Neural cell (in vitro differentiated cells): Measurements from ENCODE around the gene DECR2. TPM values are rescaled to one million over a fixed set of nuclear protein-coding genes. Genes with fewer than 3 reads are reported as not detected.

ENCODE experiments used
- H2AFZ ChIP-seq: fragments of 200-600, 300-800 bp; sonication (generic), shearing (Covaris generic); 2 replicates; pipeline ENCODE4 v1.6.0; 2014; ENCODE audit warnings: low read depth, mild to moderate bottlenecking, antibody characterized with exemption, low read length, moderate library complexity
- H3F3A ChIP-seq: fragments of 200-600 bp; shearing (Covaris generic); 2 replicates; pipeline ENCODE4 v1.6.1; 2016; ENCODE audit warnings: mild to moderate bottlenecking, moderate library complexity, mixed read lengths, antibody characterized with exemption, low read length; ENCODE audit not compliant: insufficient read depth, poor library complexity, severe bottlenecking
- H3K27ac ChIP-seq: fragments of 200-600, 300-800 bp; sonication (generic), shearing (Covaris generic); 2 replicates; pipeline ENCODE4 v1.5.1; 2014; ENCODE audit warnings: mild to moderate bottlenecking, low read length, moderate library complexity
- H3K27me3 ChIP-seq: fragments of 300-800, 200-600 bp; sonication (generic), shearing (Covaris generic); 2 replicates; pipeline ENCODE4 v1.6.0; 2014; ENCODE audit warnings: mild to moderate bottlenecking, low read depth, low read length, moderate library complexity; ENCODE audit not compliant: insufficient read depth
- H3K36me3 ChIP-seq: fragments of 300-800, 200-600 bp; sonication (generic), shearing (Covaris generic); 2 replicates; pipeline ENCODE4 v1.5.1; 2014; ENCODE audit warnings: mild to moderate bottlenecking, antibody characterized with exemption, low read length, moderate library complexity; ENCODE audit not compliant: insufficient read depth
- H3K4me2 ChIP-seq: fragments of 300-800, 200-600 bp; sonication (generic), shearing (Covaris generic); 2 replicates; pipeline ENCODE4 v1.6.0; 2014; ENCODE audit warnings: mild to moderate bottlenecking, low read length
- H3K4me3 ChIP-seq: fragments of 300-800, 200-600 bp; sonication (generic), shearing (Covaris generic); 2 replicates; pipeline ENCODE4 v1.5.1; 2014; ENCODE audit warnings: mild to moderate bottlenecking, low read length, moderate library complexity
- H3K79me2 ChIP-seq: fragments of 200-600 bp; shearing (Covaris generic); replicated peaks from 2 replicates; pipeline ENCODE4 v1.6.0; 2014; ENCODE audit warnings: mild to moderate bottlenecking, low read length, moderate library complexity; ENCODE audit not compliant: insufficient read depth
- H3K9ac ChIP-seq: fragments of 300-800, 200-600 bp; sonication (generic), shearing (Covaris generic); 2 replicates; pipeline ENCODE4 v1.6.1; 2016; ENCODE audit warnings: mild to moderate bottlenecking, low read length, mixed read lengths
- H3K9me2 ChIP-seq: fragments of 200-600 bp; shearing (Covaris generic); 2 replicates; pipeline ENCODE4 v1.6.1; 2016; ENCODE audit warnings: mild to moderate bottlenecking, low read length, mixed read lengths; ENCODE audit not compliant: insufficient read depth
- H3K9me3 ChIP-seq: fragments of 200-600, 300-800 bp; sonication (generic), shearing (Covaris generic); 2 replicates; pipeline ENCODE4 v1.6.1; 2016; ENCODE audit warnings: mild to moderate bottlenecking, mixed run types, low read length, moderate library complexity, mixed read lengths
- H4K20me1 ChIP-seq: fragments of 200-600 bp; shearing (Covaris generic); 2 replicates; pipeline ENCODE4 v1.6.1; 2016; ENCODE audit warnings: mild to moderate bottlenecking, mixed run types; ENCODE audit not compliant: insufficient read depth
- EP300 ChIP-seq: fragments of 450-650 bp; conservative IDR thresholded peaks from 2 replicates; pipeline ENCODE4 v1.6.1; 2014; ENCODE audit warnings: antibody characterized with exemption, mild to moderate bottlenecking, moderate library complexity; ENCODE audit not compliant: poor library complexity, severe bottlenecking
- EZH2 ChIP-seq: fragments of 200-600, 300-800 bp; shearing (Covaris generic), sonication (generic); IDR thresholded peaks from 2 replicates; pipeline ENCODE4 v1.6.1; 2014; ENCODE audit warnings: antibody characterized with exemption, low read length, borderline replicate concordance, mild to moderate bottlenecking; ENCODE audit not compliant: insufficient read depth, poor library complexity, severe bottlenecking
- MXI1 ChIP-seq: fragments of 450-650 bp; conservative IDR thresholded peaks from 2 replicates; pipeline ENCODE4 v1.6.1; 2014; ENCODE audit warnings: antibody characterized with exemption, mild to moderate bottlenecking; ENCODE audit not compliant: poor library complexity, severe bottlenecking
- POLR2AphosphoS5 ChIP-seq: IDR thresholded peaks from 2 replicates; pipeline ENCODE4 v1.6.1; 2012
- RAD21 ChIP-seq: fragments of 450-650 bp; conservative IDR thresholded peaks from 2 replicates; pipeline ENCODE4 v1.6.1; 2014; ENCODE audit warnings: antibody characterized with exemption, mild to moderate bottlenecking, moderate library complexity
- SMC3 ChIP-seq: fragments of 450-650 bp; conservative IDR thresholded peaks from 2 replicates; pipeline ENCODE4 v1.6.1; 2014; ENCODE audit warnings: antibody characterized with exemption, mild to moderate bottlenecking, moderate library complexity; ENCODE audit not compliant: poor library complexity
- TAF1 ChIP-seq: IDR thresholded peaks from 2 replicates; pipeline ENCODE4 v1.6.1; 2012; ENCODE audit warnings: low read depth
- polyA plus RNA-seq: library from polyadenylated mRNA; depleted of rRNA; stranded (reverse); fragments of >200 nt; gene quantifications from 2 replicates; pipeline ENCODE4 v1.2.3, GENCODE V29; 2014
- TF ChIP-seq, protein P1 (sequence below): fragments of 450-650 bp; IDR thresholded peaks from 2 replicates; pipeline ENCODE4 v1.5.1; 2014; ENCODE audit warnings: antibody characterized with exemption, mild to moderate bottlenecking, moderate library complexity; ENCODE audit not compliant: poor library complexity, severe bottlenecking
- TF ChIP-seq, protein P2 (sequence below): IDR thresholded peaks from 2 replicates; pipeline ENCODE4 v1.6.1; 2012; ENCODE audit warnings: borderline replicate concordance

The DECR2 gene
- polyA plus RNA-seq, 1 donor from 2014 or later: 58.8 TPM

DNA sequence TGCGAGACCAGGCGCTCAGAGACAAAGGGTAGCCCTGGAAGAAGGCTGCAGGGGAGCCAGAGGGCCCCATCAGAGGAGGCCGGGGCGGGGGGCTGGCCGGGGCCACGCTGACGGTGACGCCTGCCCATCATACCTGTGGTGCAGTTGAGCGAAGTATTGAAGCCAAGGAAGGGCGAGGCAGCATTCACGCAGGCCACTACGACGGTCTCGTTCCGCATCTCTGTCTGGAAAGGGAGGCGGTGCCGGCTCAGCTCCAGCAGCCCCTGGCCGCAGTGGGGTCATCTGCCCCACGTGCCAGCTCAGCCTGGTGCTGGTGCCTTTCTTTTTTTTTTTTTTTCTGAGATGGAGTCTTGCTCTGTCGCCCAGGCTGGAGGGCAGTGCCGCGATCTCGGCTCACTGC is 26.5 kb upstream of the DECR2 start:
- Histone ChIP-seq H3K79me2 (peaks cover 4% of the 10 kb centered on the region), H3K9me2 (no peaks in the 10 kb centered on the region), H4K20me1 (peaks cover 4% of the 10 kb centered on the region), H3K4me2 (no peak overlapping the region), H3K9ac (no peak overlapping the region), H3K27me3 (no peaks in the 10 kb centered on the region), H3K4me3 (no peak overlapping the region), H3K36me3 (no peaks in the 10 kb centered on the region), H3K27ac (no peak overlapping the region), H2AFZ (no peak overlapping the region), H3K9me3 (no peaks in the 10 kb centered on the region), H3F3A (no peaks in the 10 kb centered on the region)
- no peak for TF ChIP-seq MXI1
- TF ChIP-seq, protein P1, sequence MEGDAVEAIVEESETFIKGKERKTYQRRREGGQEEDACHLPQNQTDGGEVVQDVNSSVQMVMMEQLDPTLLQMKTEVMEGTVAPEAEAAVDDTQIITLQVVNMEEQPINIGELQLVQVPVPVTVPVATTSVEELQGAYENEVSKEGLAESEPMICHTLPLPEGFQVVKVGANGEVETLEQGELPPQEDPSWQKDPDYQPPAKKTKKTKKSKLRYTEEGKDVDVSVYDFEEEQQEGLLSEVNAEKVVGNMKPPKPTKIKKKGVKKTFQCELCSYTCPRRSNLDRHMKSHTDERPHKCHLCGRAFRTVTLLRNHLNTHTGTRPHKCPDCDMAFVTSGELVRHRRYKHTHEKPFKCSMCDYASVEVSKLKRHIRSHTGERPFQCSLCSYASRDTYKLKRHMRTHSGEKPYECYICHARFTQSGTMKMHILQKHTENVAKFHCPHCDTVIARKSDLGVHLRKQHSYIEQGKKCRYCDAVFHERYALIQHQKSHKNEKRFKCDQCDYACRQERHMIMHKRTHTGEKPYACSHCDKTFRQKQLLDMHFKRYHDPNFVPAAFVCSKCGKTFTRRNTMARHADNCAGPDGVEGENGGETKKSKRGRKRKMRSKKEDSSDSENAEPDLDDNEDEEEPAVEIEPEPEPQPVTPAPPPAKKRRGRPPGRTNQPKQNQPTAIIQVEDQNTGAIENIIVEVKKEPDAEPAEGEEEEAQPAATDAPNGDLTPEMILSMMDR: no peak
- no peak for TF ChIP-seq EZH2
- no peak for TF ChIP-seq POLR2AphosphoS5

DNA sequence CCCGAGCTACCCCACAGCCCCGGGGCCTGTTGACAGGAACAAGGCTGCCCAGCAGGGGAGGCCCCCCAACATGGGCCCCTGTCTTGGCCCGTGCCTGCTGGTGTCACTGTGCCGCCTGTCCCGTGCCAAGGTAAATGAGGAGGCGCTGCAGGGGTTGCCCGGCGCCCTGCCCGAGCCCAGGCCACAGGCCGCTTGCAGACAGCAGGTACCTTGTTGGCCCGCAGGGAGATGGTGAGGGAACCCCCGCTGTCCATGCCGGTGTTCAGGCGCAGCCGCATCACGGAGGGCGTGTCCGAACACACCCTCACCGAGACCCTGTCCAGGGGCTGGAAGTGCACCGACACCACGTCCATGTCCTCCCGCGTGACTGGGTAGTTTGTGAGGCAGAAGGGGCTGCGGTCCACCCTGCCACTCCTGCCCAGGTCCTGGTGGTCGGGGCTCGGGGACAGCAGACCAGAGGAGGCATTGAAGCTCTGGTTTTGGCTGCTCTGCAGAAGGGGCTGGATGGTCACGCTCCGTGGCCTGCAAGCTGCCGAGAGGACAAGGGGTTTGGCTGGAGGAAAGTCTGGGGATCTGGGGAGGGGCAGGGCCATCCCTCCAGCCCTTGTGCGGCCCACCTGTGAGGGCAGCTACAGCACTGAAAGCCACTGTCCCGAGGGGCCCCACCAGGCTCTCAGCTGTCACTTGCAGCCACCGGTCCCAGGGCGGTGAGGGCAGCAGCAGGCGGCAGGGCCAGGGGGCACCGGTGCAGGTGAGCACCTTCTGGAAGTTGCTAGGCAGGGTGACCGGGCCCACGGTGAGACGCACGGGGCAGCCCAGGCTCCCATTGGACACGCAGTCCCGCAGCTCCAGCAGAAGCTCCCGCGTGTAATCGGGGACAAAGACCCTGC is 25.5 kb upstream of the DECR2 start:
- H3K4me3 ChIP-seq: no peak overlapping the region
- H3K27ac ChIP-seq: no peak overlapping the region
- no peaks in the 10 kb centered on the region for H3K36me3 ChIP-seq
- H3K27me3 ChIP-seq: no peaks in the 10 kb centered on the region
- H3K4me2 ChIP-seq: no peak overlapping the region
- H3K79me2 ChIP-seq: peaks cover 6% of the 10 kb centered on the region
- H2AFZ ChIP-seq: no peak overlapping the region
- H3K9me2 ChIP-seq: no peaks in the 10 kb centered on the region
- H3K9ac ChIP-seq: no peak overlapping the region
- TF ChIP-seq EP300 (no peak), MXI1 (no peak), TAF1 (no peak), POLR2AphosphoS5 (no peak), SMC3 (no peak), EZH2 (no peak), RAD21 (no peak)
- TF ChIP-seq, protein P1: no peak
- TF ChIP-seq, protein P2, sequence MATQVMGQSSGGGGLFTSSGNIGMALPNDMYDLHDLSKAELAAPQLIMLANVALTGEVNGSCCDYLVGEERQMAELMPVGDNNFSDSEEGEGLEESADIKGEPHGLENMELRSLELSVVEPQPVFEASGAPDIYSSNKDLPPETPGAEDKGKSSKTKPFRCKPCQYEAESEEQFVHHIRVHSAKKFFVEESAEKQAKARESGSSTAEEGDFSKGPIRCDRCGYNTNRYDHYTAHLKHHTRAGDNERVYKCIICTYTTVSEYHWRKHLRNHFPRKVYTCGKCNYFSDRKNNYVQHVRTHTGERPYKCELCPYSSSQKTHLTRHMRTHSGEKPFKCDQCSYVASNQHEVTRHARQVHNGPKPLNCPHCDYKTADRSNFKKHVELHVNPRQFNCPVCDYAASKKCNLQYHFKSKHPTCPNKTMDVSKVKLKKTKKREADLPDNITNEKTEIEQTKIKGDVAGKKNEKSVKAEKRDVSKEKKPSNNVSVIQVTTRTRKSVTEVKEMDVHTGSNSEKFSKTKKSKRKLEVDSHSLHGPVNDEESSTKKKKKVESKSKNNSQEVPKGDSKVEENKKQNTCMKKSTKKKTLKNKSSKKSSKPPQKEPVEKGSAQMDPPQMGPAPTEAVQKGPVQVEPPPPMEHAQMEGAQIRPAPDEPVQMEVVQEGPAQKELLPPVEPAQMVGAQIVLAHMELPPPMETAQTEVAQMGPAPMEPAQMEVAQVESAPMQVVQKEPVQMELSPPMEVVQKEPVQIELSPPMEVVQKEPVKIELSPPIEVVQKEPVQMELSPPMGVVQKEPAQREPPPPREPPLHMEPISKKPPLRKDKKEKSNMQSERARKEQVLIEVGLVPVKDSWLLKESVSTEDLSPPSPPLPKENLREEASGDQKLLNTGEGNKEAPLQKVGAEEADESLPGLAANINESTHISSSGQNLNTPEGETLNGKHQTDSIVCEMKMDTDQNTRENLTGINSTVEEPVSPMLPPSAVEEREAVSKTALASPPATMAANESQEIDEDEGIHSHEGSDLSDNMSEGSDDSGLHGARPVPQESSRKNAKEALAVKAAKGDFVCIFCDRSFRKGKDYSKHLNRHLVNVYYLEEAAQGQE: no peak
- H3K9me3 ChIP-seq: no peaks in the 10 kb centered on the region
- no peaks in the 10 kb centered on the region for H3F3A ChIP-seq
- peaks cover 4% of the 10 kb centered on the region for H4K20me1 ChIP-seq
